Aorta (tissue), 5 donors: Measurements from ENCODE around the gene SIL1. TPM values are rescaled to one million over a fixed set of nuclear protein-coding genes. Genes with fewer than 3 reads are reported as not detected.

Source experiments
- ATAC-seq: fragments of 200-7000 bp; cut with Tn5 transposase; one replicate; pipeline ENCODE4 v1.9.1; 2022; ENCODE audit warnings: moderate library complexity; ENCODE audit not compliant: low FRiP score
- DNase-seq, 2 donors: peaks; one replicate each; pipeline ENCODE4 v3.0.0-alpha.2; 2020
- H3K27ac ChIP-seq, 2 donors: one replicate each; pipeline ENCODE4 v1.5.1; 2013; ENCODE audit warnings: low read length in 2 of 2, mild to moderate bottlenecking in 2 of 2, moderate library complexity in 2 of 2, control low read depth in 1 of 2, inconsistent platforms in 1 of 2, low read depth in 1 of 2
- H3K27me3 ChIP-seq, 2 donors: one replicate each; pipeline ENCODE4 v1.6.1; 2013; ENCODE audit warnings: control low read depth in 1 of 2, low read length in 1 of 2, mild to moderate bottlenecking in 1 of 2, moderate library complexity in 1 of 2; ENCODE audit not compliant: insufficient read depth in 2 of 2, control insufficient read depth in 1 of 2
- H3K36me3 ChIP-seq, 2 donors: one replicate each; pipeline ENCODE4 v1.6.1; 2013; ENCODE audit warnings: control low read depth in 1 of 2, low read length in 1 of 2, mild to moderate bottlenecking in 1 of 2; ENCODE audit not compliant: insufficient read depth in 2 of 2, control insufficient read depth in 1 of 2
- H3K4me1 ChIP-seq, 2 donors: one replicate each; pipeline ENCODE4 v1.6.1; 2013; ENCODE audit warnings: low read length in 2 of 2, control low read depth in 1 of 2, mild to moderate bottlenecking in 1 of 2, moderate library complexity in 1 of 2; ENCODE audit not compliant: insufficient read depth in 2 of 2, control insufficient read depth in 1 of 2
- H3K4me3 ChIP-seq, 2 donors: one replicate each; pipeline ENCODE4 v1.5.1; 2013; ENCODE audit warnings: low read length in 2 of 2, control low read depth in 1 of 2, mild to moderate bottlenecking in 1 of 2
- H3K9me3 ChIP-seq: one replicate; pipeline ENCODE4 v1.6.1; 2013; ENCODE audit warnings: mild to moderate bottlenecking, low read length; ENCODE audit not compliant: control insufficient read depth
- WGBS, 2 donors: extraction: QIAGEN DNeasy Blood & Tissue Kit; methylation state at CpG; one replicate each; pipeline ENCODE4 v1.1.7; 2013; 5-methylcytosine and 5-hydroxymethylcytosine counted together
- intact Hi-C, 2 donors: fragments of 100-400 bp; cut with DNase I; formaldehyde crosslinking; loops; one replicate each; pipeline versions ENCODE4 v1.14.2 to v1.15.0; 2022
- polyA plus RNA-seq, 2 donors: library from polyadenylated mRNA; stranded (reverse); fragments of 200-250 nt; gene quantifications; one replicate each; pipeline ENCODE4 v1.2.3, GENCODE V29; 2013
- total RNA-seq, 2 donors: library from RNA; stranded (reverse); fragmentation: NEBNext Ultra II Directional; extraction: Animal tissue kit (Norgen Biotek cat#: 25700); gene quantifications; one replicate each; pipeline ENCODE4 v1.2.1, GENCODE V29; 2021
- donor health status: healthy with polysubstance abuse.
- donor health status: Bipolar disorder and iron deficiency.
- donor health status: DM: no; HTN: no; CAD: no.
- donor health status: DM: no; HTN: no; CAD: no.
- donor health status: DM: yes; HTN: yes; CAD: no.

The SIL1 gene
- total and polyA plus RNA-seq, 4 donors: 19.4 to 58.9 (median 49.2) TPM

GRCh38 chr5:139157556-139157955, 40.6 kb downstream of the SIL1 start:
- Histone ChIP-seq H3K36me3 (no peaks in the 10 kb centered on the region), H3K4me3 (no peak overlapping the region), H3K27me3 (no peaks in the 10 kb centered on the region), H3K9me3 (no peaks in the 10 kb centered on the region), H3K27ac (no peak overlapping the region), H3K4me1 (no peaks in the 10 kb centered on the region)
- intact Hi-C loops: no loop called here
- ATAC-seq: no peak
- no peak for DNase-seq

GRCh38 chr5:139156814-139157213, 41.4 kb downstream of the SIL1 start:
- no peaks in the 10 kb centered on the region for H3K9me3 ChIP-seq
- no peaks in the 10 kb centered on the region for H3K36me3 ChIP-seq
- no peak for DNase-seq
- 95 to 97% methylated on average over 1 of the region's 1 CpG for WGBS, 2 donors
- intact Hi-C loops: no loop called here
- no peak for ATAC-seq
- H3K27me3 ChIP-seq: no peaks in the 10 kb centered on the region
- no peak overlapping the region for H3K27ac ChIP-seq
- H3K4me3 ChIP-seq: no peak overlapping the region
- no peaks in the 10 kb centered on the region for H3K4me1 ChIP-seq

GRCh38 chr5:139155333-139155732, 42.8 kb downstream of the SIL1 start:
- ATAC-seq (no peak), DNase-seq (no peak)
- Histone ChIP-seq H3K27me3 (no peaks in the 10 kb centered on the region), H3K36me3 (no peaks in the 10 kb centered on the region), H3K4me1 (no peaks in the 10 kb centered on the region), H3K4me3 (no peak overlapping the region), H3K9me3 (no peaks in the 10 kb centered on the region), H3K27ac (no peak overlapping the region)
- intact Hi-C loops: no loop called here
- 83 to 93% methylated on average over 5 of the region's 5 CpGs for WGBS, 2 donors

- Histone ChIP-seq H3K4me3 (no peak overlapping the region), H3K4me1 (no peaks in the 10 kb centered on the region), H3K27ac (no peak overlapping the region), H3K36me3 (no peaks in the 10 kb centered on the region), H3K9me3 (no peaks in the 10 kb centered on the region), H3K27me3 (no peaks in the 10 kb centered on the region)
- ATAC-seq (no peak), DNase-seq (no peak)
- WGBS, 2 donors: 89 to 91% methylated on average over 7 of the region's 7 CpGs
- intact Hi-C loops: no loop called here
Observed at GRCh38 chr5:139151902-139152301, 46.3 kb downstream of the SIL1 start.

- no peaks in the 10 kb centered on the region for H3K27me3 ChIP-seq
- intact Hi-C loops: no loop called here
- H3K36me3 ChIP-seq: no peaks in the 10 kb centered on the region
- ATAC-seq: no peak
- no peaks in the 10 kb centered on the region for H3K4me1 ChIP-seq
- DNase-seq: no peak
- no peak overlapping the region for H3K27ac ChIP-seq
- no peak overlapping the region for H3K4me3 ChIP-seq
- WGBS, 2 donors: 56 to 68% methylated on average over 9 of the region's 9 CpGs
- H3K9me3 ChIP-seq: no peaks in the 10 kb centered on the region
Observed at GRCh38 chr5:139150367-139150999, 47.7 kb downstream of the SIL1 start.

- no peak overlapping the region for H3K27ac ChIP-seq
- H3K9me3 ChIP-seq: no peaks in the 10 kb centered on the region
- DNase-seq (no peak), ATAC-seq (peak; percentile 55)
- intact Hi-C loops: loop anchor here (5.0 to 10.0 kb wide), 2 partner anchors 38 to 45 kb away; partner anchors contain the start of gene SIL1 (in 1 of the 2)
- no peaks in the 10 kb centered on the region for H3K36me3 ChIP-seq
- H3K27me3 ChIP-seq: no peaks in the 10 kb centered on the region
- 64 to 86% methylated on average over 3 of the region's 3 CpGs for WGBS, 2 donors
- no peak overlapping the region for H3K4me3 ChIP-seq
- no peaks in the 10 kb centered on the region for H3K4me1 ChIP-seq
Observed at GRCh38 chr5:139149477-139150199, 48.5 kb downstream of the SIL1 start.

- Histone ChIP-seq H3K9me3 (no peaks in the 10 kb centered on the region), H3K4me1 (no peaks in the 10 kb centered on the region), H3K4me3 (no peak overlapping the region), H3K36me3 (no peaks in the 10 kb centered on the region), H3K27ac (no peak overlapping the region), H3K27me3 (no peaks in the 10 kb centered on the region)
- WGBS, 2 donors: 70 to 80% methylated on average over 5 of the region's 5 CpGs
- ATAC-seq (no peak), DNase-seq (no peak)
- intact Hi-C loops: loop anchor here (5.0 to 10.0 kb wide), 2 partner anchors 38 to 46 kb away; partner anchors contain the start of gene SIL1 (in 1 of the 2)
Observed at GRCh38 chr5:139148986-139149385, 49.2 kb downstream of the SIL1 start.

GRCh38 chr5:139148306-139148705, 49.9 kb downstream of the SIL1 start:
- Histone ChIP-seq H3K27ac (peak overlapping the region in 1 of 2 donors; percentile 30), H3K4me1 (no peaks in the 10 kb centered on the region), H3K27me3 (no peaks in the 10 kb centered on the region), H3K36me3 (no peaks in the 10 kb centered on the region), H3K9me3 (no peaks in the 10 kb centered on the region), H3K4me3 (no peak overlapping the region)
- ATAC-seq (no peak), DNase-seq (no peak)
- 7 to 18% methylated on average over 2 of the region's 2 CpGs for WGBS, 2 donors
- intact Hi-C loops: loop anchor here (5.0 to 10.0 kb wide), 2 partner anchors 39 to 46 kb away; partner anchors contain the start of gene SIL1 (in 1 of the 2)
